ENCODE results near the gene PHF2.

PHF2 gene

GRCh38 chr9:93587651-93588347 is 11.4 kb downstream of the PHF2 start:
- no peak for DNase-seq

- DNase-seq, result no peak
Measured at GRCh38 chr9:93588641-93589609, 12.5 kb downstream of the PHF2 start.

GRCh38 chr9:93589688-93590087 is 13.3 kb downstream of the PHF2 start:
- DNase-seq, result no peak

- DNase-seq, result no peak
Measured at GRCh38 chr9:93590609-93591234, 14.3 kb downstream of the PHF2 start.

GRCh38 chr9:93591301-93592007 is 15.1 kb downstream of the PHF2 start:
- no peak for DNase-seq

- DNase-seq, result no peak
Measured at GRCh38 chr9:93592008-93592642, 15.7 kb downstream of the PHF2 start.

GRCh38 chr9:93592643-93593021 is 16.2 kb downstream of the PHF2 start:
- DNase-seq, result no peak

GRCh38 chr9:93593144-93593658 is 16.8 kb downstream of the PHF2 start:
- no peak for DNase-seq

- no peak for DNase-seq
Measured at GRCh38 chr9:93594041-93594756, 17.8 kb downstream of the PHF2 start.

GRCh38 chr9:93595461-93595860 is 19.1 kb downstream of the PHF2 start:
- DNase-seq, result no peak

- no peak for DNase-seq
Measured at GRCh38 chr9:93595861-93596365, 19.5 kb downstream of the PHF2 start.

- DNase-seq, result no peak
Measured at GRCh38 chr9:93596399-93596798, 20.0 kb downstream of the PHF2 start.

- DNase-seq, result no peak
Measured at GRCh38 chr9:93597142-93597706, 20.8 kb downstream of the PHF2 start.

GRCh38 chr9:93597871-93598646 is 21.7 kb downstream of the PHF2 start:
- DNase-seq, result no peak

- DNase-seq, result peak; percentile 26
Measured at GRCh38 chr9:93598647-93599241, 22.4 kb downstream of the PHF2 start.

- DNase-seq, result peak; percentile 15
Measured at GRCh38 chr9:93599571-93600403, 23.4 kb downstream of the PHF2 start.

- peak; percentile 87 for DNase-seq
Measured at GRCh38 chr9:93600504-93600903, 24.1 kb downstream of the PHF2 start.

- no peak for DNase-seq
Measured at GRCh38 chr9:93601063-93601462, 24.7 kb downstream of the PHF2 start.

GRCh38 chr9:93601666-93602065 is 25.3 kb downstream of the PHF2 start:
- no peak for DNase-seq

Measured in NCI-H345 (cell line).